RWPE2 (cell line): ENCODE data around the gene NOC2L.

ENCODE experiments used
- ATAC-seq: fragments of 200-7000 bp; cut with Tn5 transposase; 3 replicates; pipeline ENCODE4 v1.9.1; 2021; ENCODE audit warnings: low read depth
- DNase-seq: peaks from one replicate; pipeline ENCODE4 v3.0.0-alpha.2; 2020; ENCODE audit warnings: low spot score
- H3K27ac ChIP-seq: fragments of 450-650 bp; 2 replicates; pipeline ENCODE4 v1.5.1; 2017; ENCODE audit warnings: mild to moderate bottlenecking; ENCODE audit not compliant: poor library complexity, severe bottlenecking
- H3K27me3 ChIP-seq: fragments of 250-450 bp; sonication (Bioruptor Pico); 2 replicates; pipeline ENCODE4 v1.5.1; 2021; ENCODE audit warnings: mild to moderate bottlenecking, moderate library complexity; ENCODE audit not compliant: insufficient read depth, poor library complexity, severe bottlenecking
- H3K36me3 ChIP-seq: fragments of 250-450 bp; sonication (Bioruptor Pico); 2 replicates; pipeline ENCODE4 v1.5.1; 2020; ENCODE audit warnings: low read depth, mild to moderate bottlenecking, moderate library complexity
- H3K4me1 ChIP-seq: fragments of 250-450 bp; sonication (Bioruptor Pico); 2 replicates; pipeline ENCODE4 v1.5.1; 2021; ENCODE audit warnings: mild to moderate bottlenecking, moderate library complexity; ENCODE audit not compliant: insufficient read depth, poor library complexity, severe bottlenecking
- H3K4me3 ChIP-seq: fragments of 250-450 bp; sonication (Bioruptor Pico); 2 replicates; pipeline ENCODE4 v1.5.1; 2021; ENCODE audit warnings: mild to moderate bottlenecking, moderate library complexity; ENCODE audit not compliant: severe bottlenecking
- H3K9me3 ChIP-seq: fragments of 250-450 bp; sonication (Bioruptor Pico); 2 replicates; pipeline ENCODE4 v1.5.1; 2021; ENCODE audit warnings: mild to moderate bottlenecking, moderate library complexity; ENCODE audit not compliant: severe bottlenecking
- TF ChIP-seq, protein P1 (sequence below): fragments of 450-650 bp; IDR thresholded peaks from one replicate; pipeline ENCODE4 v1.5.1; 2017; ENCODE audit warnings: mild to moderate bottlenecking, moderate library complexity; ENCODE audit not compliant: poor library complexity, severe bottlenecking

The NOC2L gene

GRCh38 chr1:999725-1000356 lies 40.8 kb upstream of the NOC2L start, which contains the start of gene HES4:
Gene HES4 (minus strand): TSS chr1:1000097. CDS start chr1:999973, 124 bp downstream.
- Histone ChIP-seq H3K9me3 (no peaks in the 10 kb centered on the region), H3K4me1 (peaks cover 5% of the 10 kb centered on the region), H3K36me3 (no peaks in the 10 kb centered on the region), H3K27me3 (no peaks in the 10 kb centered on the region), H3K4me3 (peak within 1 kb of the TSS; percentile 51), H3K27ac (peak within 1 kb of the TSS; percentile 76)
- peak; percentile 46 for ATAC-seq
- peak; percentile 93 for DNase-seq
- TF ChIP-seq, protein P1, sequence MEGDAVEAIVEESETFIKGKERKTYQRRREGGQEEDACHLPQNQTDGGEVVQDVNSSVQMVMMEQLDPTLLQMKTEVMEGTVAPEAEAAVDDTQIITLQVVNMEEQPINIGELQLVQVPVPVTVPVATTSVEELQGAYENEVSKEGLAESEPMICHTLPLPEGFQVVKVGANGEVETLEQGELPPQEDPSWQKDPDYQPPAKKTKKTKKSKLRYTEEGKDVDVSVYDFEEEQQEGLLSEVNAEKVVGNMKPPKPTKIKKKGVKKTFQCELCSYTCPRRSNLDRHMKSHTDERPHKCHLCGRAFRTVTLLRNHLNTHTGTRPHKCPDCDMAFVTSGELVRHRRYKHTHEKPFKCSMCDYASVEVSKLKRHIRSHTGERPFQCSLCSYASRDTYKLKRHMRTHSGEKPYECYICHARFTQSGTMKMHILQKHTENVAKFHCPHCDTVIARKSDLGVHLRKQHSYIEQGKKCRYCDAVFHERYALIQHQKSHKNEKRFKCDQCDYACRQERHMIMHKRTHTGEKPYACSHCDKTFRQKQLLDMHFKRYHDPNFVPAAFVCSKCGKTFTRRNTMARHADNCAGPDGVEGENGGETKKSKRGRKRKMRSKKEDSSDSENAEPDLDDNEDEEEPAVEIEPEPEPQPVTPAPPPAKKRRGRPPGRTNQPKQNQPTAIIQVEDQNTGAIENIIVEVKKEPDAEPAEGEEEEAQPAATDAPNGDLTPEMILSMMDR = no peak

DNA sequence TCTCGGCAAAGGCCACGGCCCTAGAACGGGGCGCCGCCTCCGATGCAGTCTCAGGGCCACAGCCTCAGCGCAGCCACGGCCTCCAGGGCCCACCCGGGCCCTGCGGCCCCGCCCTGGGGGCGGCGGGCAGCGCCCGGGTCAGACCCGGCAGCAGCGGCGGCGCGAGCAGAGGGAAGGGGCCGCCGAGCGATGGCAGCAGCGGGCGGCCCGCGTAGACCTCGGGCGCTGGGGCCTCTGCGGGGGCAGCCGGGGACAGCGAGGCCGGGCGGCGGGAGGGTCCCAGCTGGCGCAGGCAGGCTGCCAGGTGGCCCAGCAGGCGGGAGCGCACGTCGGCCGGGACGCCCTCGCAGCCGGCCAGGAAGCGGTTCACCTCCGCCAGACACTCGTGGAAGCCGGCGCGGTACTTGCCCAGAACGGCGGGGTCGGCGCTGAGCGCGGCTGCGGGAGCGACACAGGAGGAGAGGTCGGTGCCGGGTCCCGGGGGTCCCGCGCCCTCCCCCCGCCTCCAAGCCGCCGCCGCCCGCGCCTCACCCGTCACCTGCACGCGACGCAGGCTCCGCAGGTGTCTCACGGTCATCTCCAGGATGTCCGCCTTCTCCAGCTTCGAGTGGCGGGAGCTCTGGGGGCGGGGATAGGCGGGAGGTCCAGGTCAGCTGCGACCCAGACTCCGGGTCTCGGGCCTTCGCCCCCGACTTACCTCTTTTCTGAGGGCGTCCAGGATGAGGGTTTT lies 40.1 kb upstream of the NOC2L start:
- TF ChIP-seq, protein P1 = peak; percentile 13
- Histone ChIP-seq H3K4me3 (peak overlapping the region; percentile 51), H3K9me3 (no peaks in the 10 kb centered on the region), H3K27me3 (no peaks in the 10 kb centered on the region), H3K36me3 (no peaks in the 10 kb centered on the region), H3K4me1 (peaks cover 5% of the 10 kb centered on the region), H3K27ac (peak overlapping the region; percentile 76)
- ATAC-seq (no peak), DNase-seq (peak; percentile 69)

DNA sequence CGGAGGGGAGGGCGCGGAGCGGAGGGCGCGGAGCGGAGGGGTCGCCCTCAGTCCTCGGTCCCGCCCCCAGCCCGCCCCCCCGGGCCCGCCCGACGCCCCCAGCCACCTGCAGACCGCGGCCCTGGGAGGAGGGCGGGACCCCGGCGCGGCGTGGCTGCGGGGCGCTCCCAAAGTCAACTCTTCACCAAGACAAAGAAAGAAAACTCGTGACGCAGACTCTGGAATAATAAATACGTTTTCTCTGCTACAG lies 39.6 kb upstream of the NOC2L start:
- no peak for ATAC-seq
- no peaks in the 10 kb centered on the region for H3K27me3 ChIP-seq
- TF ChIP-seq, protein P1 = no peak

DNA sequence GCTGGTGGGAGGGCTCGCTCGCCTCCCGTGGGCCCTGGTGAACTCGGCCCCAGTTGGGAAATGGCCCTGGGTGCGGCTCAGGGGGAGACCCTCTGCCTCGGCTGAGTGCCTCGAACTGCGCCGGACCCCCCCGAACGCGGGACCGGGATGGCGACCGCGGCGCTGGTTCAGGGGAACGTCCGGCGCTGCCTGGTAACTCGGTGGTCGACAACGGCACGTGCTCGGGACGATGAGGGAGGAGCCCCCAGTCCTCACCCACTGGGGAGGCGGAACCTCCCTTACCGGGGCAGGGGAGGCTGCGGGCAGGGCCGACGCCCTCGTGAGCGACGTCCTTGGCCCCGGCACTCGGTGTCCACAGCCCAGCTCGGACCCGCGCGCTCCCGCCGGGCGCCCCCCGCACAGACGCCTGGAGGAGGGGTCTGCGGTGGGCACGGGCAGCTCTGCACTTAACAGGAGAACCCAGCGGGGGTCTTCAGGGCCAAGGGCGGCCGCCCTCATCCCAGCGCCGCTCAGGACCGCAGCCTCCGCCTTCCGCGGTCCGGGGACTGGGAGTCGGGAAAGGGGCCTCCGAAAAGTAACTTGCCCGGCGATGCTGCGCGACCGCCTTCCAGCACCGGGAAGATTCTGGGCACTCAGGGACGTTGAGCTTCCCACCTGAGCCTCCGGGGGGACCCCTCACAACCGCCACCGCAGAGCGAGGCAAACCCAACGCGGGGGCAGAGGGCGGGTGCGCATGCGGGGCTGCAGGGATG lies 39.1 kb upstream of the NOC2L start:
- Histone ChIP-seq H3K27me3 (no peaks in the 10 kb centered on the region), H3K9me3 (no peaks in the 10 kb centered on the region), H3K4me3 (no peak overlapping the region), H3K4me1 (peaks cover 5% of the 10 kb centered on the region), H3K27ac (no peak overlapping the region), H3K36me3 (no peaks in the 10 kb centered on the region)
- ATAC-seq (no peak), DNase-seq (peak; percentile 61)
- TF ChIP-seq, protein P1 = no peak

More for the DNA sequence above, 39.6 kb upstream of the NOC2L start:
- H3K36me3 ChIP-seq = no peaks in the 10 kb centered on the region
- peak overlapping the region; percentile 51 for H3K4me3 ChIP-seq
- H3K4me1 ChIP-seq = peaks cover 5% of the 10 kb centered on the region
- DNase-seq = no peak
- no peaks in the 10 kb centered on the region for H3K9me3 ChIP-seq
- H3K27ac ChIP-seq = no peak overlapping the region
